ENCODE results near the gene EXOC8. TPM values are rescaled to one million over a fixed set of nuclear protein-coding genes. Genes with fewer than 3 reads are reported as not detected.

The EXOC8 gene
- total and polyA plus RNA-seq, 2 of the 8 experiments (the other 6 are each of a cell fraction or from before 2014, with no cell fraction given) = 2.0 to 9.8 TPM

GRCh38 chr1:231347961-231348360 is 10.3 kb upstream of the EXOC8 start:
- Histone ChIP-seq H3K14ac (ENCODE audit: insufficient read length) (no peak overlapping the region), H3K36me3 (ENCODE audit: control insufficient read depth in 2 of 4, insufficient read depth in 4 of 4, low read length in 3 of 4) (peaks cover 4 to 44% (median 15%) of the 10 kb centered on the region in 4 experiments; a peak in 7 of 8 replicates), H4K91ac (replicated peaks; ENCODE audit: insufficient read length, low read length) (no peak overlapping the region), H3K27me3 (replicated peaks in 1 of 4; ENCODE audit: control insufficient read depth in 3 of 4, extremely low read depth in 1 of 4, insufficient read depth in 3 of 4, low read length in 3 of 4) (no peaks in the 10 kb centered on the region), H3K9me3 (ENCODE audit: insufficient read depth in 2 of 2, low read depth in 1 of 2, low read length in 1 of 2) (no peaks in the 10 kb centered on the region), H2BK12ac (ENCODE audit: low read depth, low read length) (no peak overlapping the region), H3K4me1 (replicated peaks in 1 of 4; ENCODE audit: control insufficient read depth in 3 of 4, insufficient read depth in 4 of 4, low read length in 3 of 4) (no peaks in the 10 kb centered on the region), H4K5ac (ENCODE audit: insufficient read length, low read depth, low read length) (no peak overlapping the region), H3K79me1 (ENCODE audit: low read depth, low read length) (0 out of 2 replicates have a peak, but pooled peaks cover 3% of the 10 kb centered on the region), H2BK20ac (ENCODE audit: low read length) (no peak overlapping the region), H3K4me3 (ENCODE audit: extremely low read depth in 1 of 4, insufficient read depth in 2 of 4, low read depth in 3 of 4, low read length in 4 of 4) (no peak overlapping the region), H3K4ac (replicated peaks; ENCODE audit: insufficient read length, low read depth, low read length) (no peak overlapping the region), H3K56ac (replicated peaks; ENCODE audit: insufficient read length, low read depth, low read length) (no peak overlapping the region), H2BK120ac (replicated peaks; ENCODE audit: low read depth, low read length) (no peak overlapping the region), H2AK5ac (ENCODE audit: low read depth, low read length) (no peak overlapping the region), H2BK5ac (ENCODE audit: low read depth, low read length) (no peak overlapping the region), H3K4me2 (ENCODE audit: insufficient read depth in 1 of 2, low read depth in 2 of 2, low read length in 2 of 2) (no peak overlapping the region), H3K23ac (ENCODE audit: insufficient read length) (no peak overlapping the region), H2AFZ (ENCODE audit: low read length) (no peak overlapping the region), H2BK15ac (ENCODE audit: low read length) (no peak overlapping the region), H4K20me1 (replicated peaks in 1 of 2; ENCODE audit: control insufficient read depth in 1 of 2, insufficient read depth in 2 of 2, low read length in 2 of 2) (peaks cover 0 to 2% of the 10 kb centered on the region in 2 experiments), H3K23me2 (ENCODE audit: low read depth, low read length) (no peaks in the 10 kb centered on the region), H3K18ac (ENCODE audit: extremely low read depth, low read length) (no peak overlapping the region), H3K27ac (ENCODE audit: low read depth, low read length) (no peak overlapping the region), H4K8ac (ENCODE audit: extremely low read depth, insufficient read depth, low read length) (no peak overlapping the region), H3K79me2 (ENCODE audit: control insufficient read depth in 1 of 2, insufficient read depth in 2 of 2, low read length in 2 of 2) (peaks cover 0 to 2% of the 10 kb centered on the region in 2 experiments; a peak in 1 of 4 replicates), H3K9ac (replicated peaks in 1 of 4; ENCODE audit: extremely low read depth in 1 of 4, low read depth in 3 of 4, low read length in 3 of 4) (no peak overlapping the region)
- CTCF ChIA-PET (ENCODE audit: partially characterized antibody) = interaction anchor here (1.4 kb wide), 1 partner anchor 9 kb away, joined by 5 read pairs; no protein-coding TSS in a partner anchor
- POLR2A ChIA-PET (ENCODE audit: partially characterized antibody) = no interaction called here
- WGBS, 2 experiments (ENCODE audit: extremely low coverage in 1 of 2, insufficient coverage in 1 of 2, insufficient read length in 1 of 2, insufficient replicate concordance in 2 of 2, low coverage in 1 of 2, low lambda C conversion rate in 2 of 2, missing lambda C conversion rate in 1 of 2) = 93% methylated on average over 4 of the region's 4 CpGs; no CpG with 5 or more reads in 1 of the 2 experiments
- no peak for TF ChIP-seq BCL11A (IDR thresholded peaks at IDR 0.05; ENCODE audit: low read depth in 2 of 2, low read length in 2 of 2)
- TF ChIP-seq CHD1 (IDR thresholded peaks at IDR 0.05; ENCODE audit: low read depth, low read length) = no peak
- TF ChIP-seq SP1 (IDR thresholded peaks at IDR 0.05; ENCODE audit: low read depth, low read length) = no peak
- no peak for TF ChIP-seq NANOG (IDR thresholded peaks at IDR 0.05; ENCODE audit: insufficient read depth, low read depth, low read length, poor library complexity, severe bottlenecking)
- TF ChIP-seq RNF2 (IDR thresholded peaks at IDR 0.05; ENCODE audit: borderline replicate concordance, low read depth, low read length, missing control alignments, poor library complexity, severe bottlenecking) = no peak
- no peak for TF ChIP-seq YY1 (IDR thresholded peaks at IDR 0.05; ENCODE audit: low read depth, low read length)
- no peak for TF ChIP-seq JUND (IDR thresholded peaks at IDR 0.05; ENCODE audit: low read length)
- no peak for TF ChIP-seq CTCF (IDR thresholded peaks at IDR 0.05; ENCODE audit: control extremely low read depth in 1 of 3, insufficient read depth in 1 of 3, low read depth in 1 of 3, low read length in 3 of 3)
- no peak for TF ChIP-seq MAFK (IDR thresholded peaks at IDR 0.05; ENCODE audit: low read depth, low read length)
- TF ChIP-seq, protein P1, sequence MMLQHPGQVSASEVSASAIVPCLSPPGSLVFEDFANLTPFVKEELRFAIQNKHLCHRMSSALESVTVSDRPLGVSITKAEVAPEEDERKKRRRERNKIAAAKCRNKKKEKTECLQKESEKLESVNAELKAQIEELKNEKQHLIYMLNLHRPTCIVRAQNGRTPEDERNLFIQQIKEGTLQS (IDR thresholded peaks at IDR 0.05; ENCODE audit: insufficient read depth, low read depth, low read length) = no peak
- no peak for TF ChIP-seq FOSL1 (IDR thresholded peaks at IDR 0.05; ENCODE audit: insufficient read depth, low read depth, low read length)
- FAIRE-seq (no peak), DNase-seq (ENCODE audit: low read depth in 1 of 2, low spot score in 2 of 2) (no peak)
